ENCODE measurements around the gene SDK1.
"Not testable (repeated sequence)": the region's sequence is repeated elsewhere in the genome, so short reads cannot be mapped to it uniquely, and the experiment has no call there.

The SDK1 gene

DNA sequence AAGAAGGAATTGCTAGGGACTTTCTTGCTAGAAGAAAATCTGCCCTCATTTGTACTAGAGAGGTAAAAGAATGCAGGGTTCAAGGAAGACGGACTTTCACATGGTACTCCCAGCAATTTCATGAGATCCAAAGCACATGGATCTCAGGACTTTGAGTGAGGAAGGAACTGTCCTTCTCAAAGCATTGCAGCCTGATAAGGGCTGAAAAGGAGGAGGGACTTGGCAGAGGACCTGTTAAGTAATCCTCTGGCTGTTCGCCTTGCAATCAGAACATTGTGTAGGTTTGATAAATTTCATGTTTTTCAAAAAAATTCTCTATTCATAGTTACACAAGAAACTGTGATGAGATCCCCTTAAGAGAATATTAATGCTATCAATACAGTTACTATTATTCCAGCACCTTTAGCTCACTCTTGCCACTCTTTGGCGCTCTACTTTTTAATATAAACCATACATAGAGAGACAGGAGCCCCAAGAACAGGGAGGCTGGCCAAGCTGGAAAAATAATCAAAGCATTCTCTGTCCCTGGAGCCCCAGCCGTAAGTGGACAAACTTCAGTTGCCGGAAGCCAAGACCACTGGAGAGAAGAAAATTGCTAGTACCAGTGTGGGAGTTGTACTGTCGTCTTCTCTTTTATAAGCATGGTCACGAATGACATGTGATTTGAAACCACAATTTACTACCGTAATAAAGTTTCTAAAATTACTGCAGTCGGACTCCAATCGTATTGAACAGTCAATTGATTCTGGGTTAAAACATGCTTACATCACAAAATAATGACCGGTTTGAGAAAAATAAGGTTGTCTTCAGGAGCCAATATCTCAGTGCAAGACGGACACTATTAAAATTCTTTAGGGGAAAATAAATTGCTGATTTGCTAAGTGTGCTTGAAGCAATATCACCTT is 424.4 kb downstream of the SDK1 start:
- no peak for DNase-seq (ENCODE audit: low read depth)

DNA sequence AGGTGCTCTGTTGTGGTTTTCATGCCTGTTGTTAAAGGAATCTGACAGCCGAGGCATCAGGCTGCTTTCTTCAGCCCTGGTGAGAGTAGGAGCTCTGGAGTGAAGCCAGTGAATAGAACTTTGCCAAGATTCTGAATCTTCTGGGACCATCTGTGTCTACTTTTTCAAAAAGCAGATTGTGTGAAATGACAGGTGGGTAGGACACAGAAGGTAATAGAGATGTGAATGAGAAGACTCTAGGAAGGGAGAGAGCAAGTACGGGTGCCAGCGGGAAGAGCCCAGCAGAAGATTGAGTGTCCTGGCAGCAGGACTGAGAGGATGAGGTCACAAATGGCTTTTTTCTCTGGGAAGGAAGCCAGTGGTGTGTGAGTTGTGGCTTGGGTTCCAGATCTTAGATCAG is 429.2 kb downstream of the SDK1 start:
- DNase-seq (ENCODE audit: low read depth), result no peak

GRCh38 chr7:3732395-3733005 is 431.4 kb downstream of the SDK1 start:
- no peak for DNase-seq (ENCODE audit: low read depth)

DNA sequence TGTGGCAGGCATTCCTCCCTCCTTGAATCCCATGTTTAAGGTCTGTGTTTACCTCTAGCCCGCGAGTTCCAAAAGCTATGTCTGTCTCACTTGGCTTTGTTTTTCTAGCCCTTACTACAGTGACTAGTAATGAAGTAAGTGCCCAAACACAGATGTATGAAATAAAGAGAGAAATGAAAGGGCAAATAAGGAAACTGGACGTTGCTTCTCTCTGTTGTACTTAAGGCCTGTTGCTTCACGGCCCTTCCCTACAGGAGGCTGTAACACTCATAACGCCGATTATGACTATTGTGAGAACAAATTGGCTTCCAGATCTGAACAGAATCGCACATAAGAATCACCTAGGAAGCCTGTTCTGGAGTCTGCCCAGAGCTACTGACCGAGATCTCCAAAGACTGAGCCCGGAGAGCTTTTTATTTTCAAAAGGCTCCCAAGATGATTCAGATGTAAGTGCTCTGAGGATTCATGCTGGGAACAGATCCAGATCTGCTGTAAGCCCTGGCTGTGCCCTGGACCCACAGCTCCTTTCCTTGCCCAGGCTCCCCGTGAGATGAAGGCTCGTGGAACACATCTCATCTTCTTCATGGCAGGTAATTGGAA is 432.6 kb downstream of the SDK1 start:
- DNase-seq (ENCODE audit: low read depth), result no peak

DNA sequence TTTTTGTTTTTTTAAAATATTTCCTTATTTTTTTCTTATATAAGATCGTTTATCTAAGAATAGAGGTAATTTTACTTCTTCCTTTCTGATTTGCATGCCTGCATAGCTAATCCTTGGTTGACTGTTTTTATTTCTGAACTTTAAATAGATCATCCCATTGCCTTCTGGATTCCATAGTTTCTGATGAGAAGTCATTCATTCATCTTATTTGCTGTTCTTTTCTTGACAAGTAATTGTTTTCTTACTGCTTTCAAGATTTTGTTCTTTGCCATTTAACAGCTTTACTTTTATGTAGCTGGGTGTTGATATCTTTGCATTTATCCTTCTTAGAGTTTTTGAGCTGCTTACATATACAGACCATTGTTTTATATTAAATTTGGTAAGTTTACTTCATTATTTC is 437.9 kb downstream of the SDK1 start:
- DNase-seq (ENCODE audit: low read depth), result no peak

GRCh38 chr7:3739983-3740382 is 438.9 kb downstream of the SDK1 start:
- DNase-seq (ENCODE audit: low read depth), result no peak

DNA sequence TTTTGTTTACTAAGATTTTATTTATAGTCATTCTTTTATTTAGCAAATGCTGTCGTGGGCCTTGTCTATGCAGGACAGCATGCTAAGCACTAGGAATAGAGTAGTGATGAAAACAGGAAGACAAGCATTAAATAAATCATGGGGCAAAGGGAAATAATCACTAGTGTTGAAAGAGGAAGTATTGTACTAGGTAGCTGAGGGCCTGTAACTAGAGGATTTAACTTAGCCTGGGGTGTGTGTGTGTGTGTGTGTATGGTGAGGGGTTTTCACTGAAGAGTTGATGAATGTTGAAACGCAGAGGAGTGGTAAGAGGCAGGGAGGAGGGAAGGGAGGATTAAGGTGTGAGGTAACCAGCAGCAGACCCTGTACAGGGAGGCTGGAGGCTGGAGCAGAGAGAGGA is 446.4 kb downstream of the SDK1 start:
- no peak for DNase-seq (ENCODE audit: low read depth)

DNA sequence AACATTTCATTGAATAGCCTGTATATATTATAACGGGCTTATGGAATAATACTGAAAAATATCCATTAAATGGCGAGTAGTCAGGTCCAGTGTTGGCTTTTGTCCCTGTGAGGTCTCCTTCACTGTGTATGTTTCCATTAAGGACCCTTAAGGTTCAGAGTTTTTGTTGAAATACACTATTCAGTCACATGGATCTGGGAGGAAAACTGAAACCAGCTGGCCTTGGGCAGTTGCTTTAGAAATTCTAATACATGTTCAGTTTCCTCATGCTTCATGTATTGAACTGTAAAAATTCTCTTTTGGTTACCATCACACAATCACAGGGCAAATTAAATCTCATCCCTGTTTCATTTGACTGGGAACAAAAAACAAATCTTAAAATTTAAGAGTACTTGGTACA is 447.3 kb downstream of the SDK1 start:
- DNase-seq (ENCODE audit: low read depth), result no peak

DNA sequence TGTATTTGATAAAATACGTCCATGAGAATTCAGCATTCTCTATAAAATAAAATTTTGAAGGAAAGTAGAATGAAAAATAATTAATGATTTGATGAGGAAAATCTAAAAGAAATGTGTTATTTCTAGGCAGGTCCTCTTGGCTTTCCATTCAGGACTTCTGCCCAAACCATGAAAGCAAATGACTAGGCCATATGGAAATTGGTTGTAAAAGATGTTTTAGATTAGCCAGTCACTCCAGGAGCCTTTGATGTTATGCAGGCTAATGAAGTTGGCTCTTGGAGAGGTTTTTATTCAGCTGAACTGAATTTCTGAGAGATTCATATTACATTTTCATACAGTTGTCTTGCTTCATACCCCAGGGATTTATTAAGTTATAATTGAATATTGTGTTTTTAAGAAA is 452.8 kb downstream of the SDK1 start:
- no peak for DNase-seq (ENCODE audit: low read depth)

GRCh38 chr7:3754493-3755341 is 453.7 kb downstream of the SDK1 start:
- no peak for DNase-seq (ENCODE audit: low read depth)

DNA sequence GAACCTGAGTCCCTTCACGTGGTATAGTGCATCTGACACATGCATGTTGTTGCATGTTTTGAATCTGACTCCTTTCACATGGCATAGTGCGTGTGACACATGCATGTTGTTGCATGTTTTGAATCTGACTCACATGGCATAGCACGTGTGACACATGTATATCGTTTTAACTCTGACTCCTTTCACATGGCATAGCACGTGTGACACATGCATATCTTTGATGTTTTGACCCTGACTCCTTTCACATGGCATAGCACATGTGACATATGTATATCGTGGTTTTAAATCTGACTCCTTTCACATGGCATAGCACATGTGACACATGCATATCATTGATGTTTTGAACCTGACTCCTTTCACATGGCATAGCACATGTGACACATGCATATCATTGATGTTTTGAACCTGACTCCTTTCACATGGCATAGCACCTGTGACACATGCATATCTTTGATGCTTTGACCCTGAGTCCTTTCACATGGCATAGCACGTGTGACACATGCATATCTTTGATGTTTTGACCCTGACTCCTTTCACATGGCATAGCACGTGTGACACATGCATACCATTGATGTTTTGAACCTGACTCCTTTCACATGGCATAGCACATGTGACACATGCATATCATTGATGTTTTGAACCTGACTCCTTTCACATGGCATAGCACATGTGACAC is 454.9 kb downstream of the SDK1 start:
- DNase-seq (ENCODE audit: low read depth), result not testable (repeated sequence)

- DNase-seq (ENCODE audit: low read depth), result no peak
These were observed 456.0 kb downstream of the SDK1 start for GRCh38 chr7:3757059-3757458.

DNA sequence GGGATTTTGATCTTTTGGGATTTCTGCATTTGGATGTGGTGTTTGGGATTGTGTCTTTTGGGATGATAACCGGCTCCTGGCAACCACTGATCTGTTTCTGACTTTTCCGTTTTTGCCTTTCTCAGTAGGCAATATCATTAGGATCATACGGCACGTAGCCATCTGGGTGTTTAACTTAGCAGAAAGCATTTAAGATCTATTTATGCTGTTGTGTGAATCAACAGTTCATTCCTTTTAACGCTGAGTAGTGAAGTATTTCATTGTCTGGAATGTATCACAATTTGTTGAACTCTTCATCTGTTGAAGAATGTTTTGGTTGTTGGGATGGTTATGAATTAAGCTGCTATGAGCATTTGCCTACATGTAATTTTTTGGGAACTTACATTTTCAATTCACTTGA is 459.6 kb downstream of the SDK1 start:
- DNase-seq (ENCODE audit: low read depth), result no peak

DNA sequence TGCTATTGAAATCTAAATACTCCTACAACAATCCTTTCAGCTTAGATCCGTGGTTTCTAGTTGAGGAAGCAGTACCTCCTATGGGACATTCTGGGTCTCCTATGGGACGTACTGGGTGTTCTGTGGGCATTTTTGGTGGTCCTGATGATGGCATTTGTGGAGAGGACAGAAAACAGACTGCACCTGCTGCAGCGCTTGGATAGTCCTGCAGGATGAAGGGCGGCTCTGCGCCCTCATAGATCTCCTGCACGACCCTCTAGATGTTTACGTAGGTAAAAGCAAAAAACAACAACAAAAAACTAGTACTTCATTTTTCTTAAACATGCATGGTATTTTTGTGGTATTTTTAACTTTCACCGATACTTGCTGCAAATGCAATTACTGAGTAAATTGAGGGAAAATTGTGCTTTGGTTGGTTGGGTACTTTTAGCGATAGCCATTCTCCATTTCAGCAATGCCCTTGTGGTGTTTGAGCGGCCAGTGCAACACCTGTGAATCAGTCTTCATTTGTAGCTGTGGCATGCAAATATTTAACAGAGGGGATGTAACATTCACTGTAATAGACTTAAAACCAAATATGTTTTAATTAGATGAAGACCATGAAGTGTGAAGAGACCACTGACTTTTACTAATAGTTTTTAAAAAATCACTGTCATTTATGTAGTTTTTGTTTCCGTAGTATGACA is 461.2 kb downstream of the SDK1 start:
- no peak for DNase-seq (ENCODE audit: low read depth)

- DNase-seq (ENCODE audit: low read depth), result no peak
These were observed 467.1 kb downstream of the SDK1 start for GRCh38 chr7:3767917-3768777.

DNA sequence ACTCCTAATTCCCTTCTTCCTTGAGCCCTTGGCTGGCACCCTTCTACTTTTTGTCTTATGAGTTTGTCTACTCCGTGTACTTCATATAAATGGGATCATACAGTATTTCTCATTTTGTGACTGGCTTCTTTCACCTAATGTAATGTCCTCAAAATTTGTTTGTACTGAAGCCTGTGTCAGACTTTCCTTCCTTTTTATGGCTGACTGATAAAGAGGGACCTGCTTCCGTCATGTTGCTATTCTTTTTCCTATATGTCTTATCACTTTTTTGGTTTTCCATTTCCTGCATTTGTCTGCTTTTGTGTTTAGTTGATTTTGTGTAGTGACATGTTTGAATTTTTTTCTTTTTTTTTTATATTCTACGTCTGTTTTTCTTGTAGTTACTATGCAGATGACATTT is 470.9 kb downstream of the SDK1 start:
- DNase-seq (ENCODE audit: low read depth), result no peak

DNA sequence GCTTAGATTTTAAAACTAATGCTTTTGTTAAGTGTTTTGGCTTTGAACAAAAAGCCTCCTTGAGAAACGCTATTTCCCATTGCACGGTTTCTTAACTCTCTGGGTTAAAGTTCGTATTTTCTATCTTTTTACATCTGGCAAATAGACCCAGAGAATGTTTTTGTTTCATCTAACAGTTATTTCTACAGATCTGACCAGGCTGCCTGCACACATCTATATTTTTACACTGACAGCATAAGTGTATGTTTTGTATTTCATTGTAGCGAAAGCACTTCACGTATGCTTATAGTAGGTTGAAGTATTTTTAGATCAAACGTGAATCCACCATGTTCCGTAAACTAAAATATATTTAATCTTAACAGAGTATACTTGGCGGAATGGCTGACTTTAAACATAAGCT is 477.3 kb downstream of the SDK1 start:
- no peak for DNase-seq (ENCODE audit: low read depth)

DNA sequence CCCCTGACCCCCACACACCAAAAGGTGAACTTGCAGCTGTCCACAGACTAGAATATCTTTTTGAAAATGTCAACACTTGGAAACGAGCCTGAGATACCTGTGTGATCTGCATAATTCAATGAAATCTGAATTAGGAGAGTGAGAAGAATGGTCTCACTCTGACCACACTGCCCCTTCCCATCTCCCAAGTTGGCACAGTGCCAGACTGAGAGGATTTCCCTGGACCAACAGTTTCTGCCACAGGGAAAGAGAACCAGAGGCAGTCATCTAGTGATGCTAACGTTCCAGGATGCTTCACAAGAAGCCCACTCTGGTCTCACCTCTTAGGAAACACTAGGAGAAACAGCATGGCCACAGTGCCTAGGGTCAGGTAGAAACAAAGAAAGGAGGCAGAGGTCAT is 479.0 kb downstream of the SDK1 start:
- no peak for DNase-seq (ENCODE audit: low read depth)

- DNase-seq (ENCODE audit: low read depth), result no peak
These were observed 479.5 kb downstream of the SDK1 start for GRCh38 chr7:3780525-3780924.

GRCh38 chr7:3781607-3782006 is 480.6 kb downstream of the SDK1 start:
- no peak for DNase-seq (ENCODE audit: low read depth)
